Measurements from ENCODE around the gene LMO2. TPM values are rescaled to one million over a fixed set of nuclear protein-coding genes. Genes with fewer than 3 reads are reported as not detected.

Gene LMO2
- total and polyA plus RNA-seq, 2 of the 13 experiments (the other 11 are each of a cell fraction or from before 2014, with no cell fraction given): not detected

- DNase-seq (ENCODE audit: low spot score): no peak
- no peak overlapping the region for H2AFZ ChIP-seq (ENCODE audit: low read length)
- no peaks in the 10 kb centered on the region for H4K20me1 ChIP-seq (ENCODE audit: insufficient read depth, low read length)
- in situ Hi-C loops (cut with HindIII; ENCODE audit: extremely low pct_ligation_motif_present, low pct_unique_long_range_greater_than_20kb) (no loop called here), intact Hi-C loops (cut with micrococcal nuclease; ENCODE audit: unreplicated experiment) (no loop called here)
- peaks cover 1 to 13% of the 10 kb centered on the region in 2 experiments; a peak in 1 of 5 replicates for H3K27me3 ChIP-seq (ENCODE audit: control insufficient read depth in 1 of 2, insufficient read depth in 2 of 2, low read length in 2 of 2)
- no peak overlapping the region for H3K4me3 ChIP-seq (replicated peaks in 1 of 3; ENCODE audit: insufficient read depth in 1 of 3, low read depth in 2 of 3, low read length in 3 of 3)
- H3K4me1 ChIP-seq (ENCODE audit: insufficient read depth, low read length): no peaks in the 10 kb centered on the region
- CTCF ChIA-PET (ENCODE audit: low intra/inter-chr PET ratio, low total read pairs): no interaction called here
- ATAC-seq: no peak
- BruUV-seq (replicated peaks): no TSS peak
- POLR2A ChIA-PET: no interaction called here
- H3K9ac ChIP-seq (ENCODE audit: insufficient read depth, low read depth, low read length): no peak overlapping the region
- no peaks in the 10 kb centered on the region for H3K36me3 ChIP-seq (replicated peaks in 1 of 2; ENCODE audit: control insufficient read depth in 1 of 2, insufficient read depth in 2 of 2, low read length in 2 of 2)
- 28% methylated on average over 2 of the region's 3 CpGs for WGBS (ENCODE audit: low lambda C conversion rate)
- FAIRE-seq: no peak
- H3K27ac ChIP-seq (ENCODE audit: extremely low read length, insufficient read depth, low read length): no peak overlapping the region
- no peaks in the 10 kb centered on the region for H3K9me3 ChIP-seq (ENCODE audit: low read length)
- H3K4me2 ChIP-seq (ENCODE audit: low read depth, low read length): no peak overlapping the region
- H3K79me2 ChIP-seq (ENCODE audit: insufficient read depth, low read length): no peaks in the 10 kb centered on the region
- TF ChIP-seq HNRNPL (IDR thresholded peaks at IDR 0.05; ENCODE audit: low read depth, low read length): no peak
- no peak for TF ChIP-seq ZNF609 (CRISPR knock-in tag; IDR thresholded peaks at IDR 0.05; ENCODE audit: borderline replicate concordance)
- no peak for TF ChIP-seq MIXL1 (CRISPR knock-in tag; IDR thresholded peaks at IDR 0.05)
- TF ChIP-seq NFYB (CRISPR knock-in tag; IDR thresholded peaks at IDR 0.05): no peak
- no peak for TF ChIP-seq HMGXB4 (CRISPR knock-in tag; IDR thresholded peaks at IDR 0.05; ENCODE audit: borderline replicate concordance in 1 of 2, low read depth in 1 of 2)
- TF ChIP-seq ZNF382 (CRISPR knock-in tag; IDR thresholded peaks at IDR 0.05; ENCODE audit: borderline replicate concordance): no peak
- no peak for TF ChIP-seq HMGXB3 (CRISPR knock-in tag; IDR thresholded peaks at IDR 0.05; ENCODE audit: borderline replicate concordance)
- no peak for TF ChIP-seq ZNF362 (CRISPR knock-in tag; IDR thresholded peaks at IDR 0.05; ENCODE audit: borderline replicate concordance)
- TF ChIP-seq SRSF9 (IDR thresholded peaks at IDR 0.05; ENCODE audit: borderline replicate concordance, insufficient read depth, low read depth, low read length, poor library complexity, severe bottlenecking): no peak
- no peak for TF ChIP-seq ZNF121 (CRISPR knock-in tag; IDR thresholded peaks at IDR 0.05)
- TF ChIP-seq ATAD3A (CRISPR knock-in tag; IDR thresholded peaks at IDR 0.05): no peak
Measured at GRCh38 chr11:33885338-33886005, 6.4 kb downstream of the LMO2 start.
